GM21717 (cell line): ENCODE data around the gene PGAM5.
"Not testable (repeated sequence)": the region's sequence is repeated elsewhere in the genome, so short reads cannot be mapped to it uniquely, and the experiment has no call there.

ENCODE experiments used
- ATAC-seq: cut with Tn5 transposase; IDR thresholded peaks from one replicate; pipeline ENCODE4 v1.9.1; 2021; ENCODE audit warnings: mild to moderate bottlenecking, moderate library complexity; ENCODE audit not compliant: unreplicated experiment

PGAM5 gene

GRCh38 chr12:132741620-132742019 lies 31.0 kb downstream of the PGAM5 start:
- ATAC-seq, result no peak

GRCh38 chr12:132743831-132744230 lies 33.2 kb downstream of the PGAM5 start:
- no peak for ATAC-seq

GRCh38 chr12:132746613-132747012 lies 36.0 kb downstream of the PGAM5 start:
- no peak for ATAC-seq

- no peak for ATAC-seq
These were observed 36.8 kb downstream of the PGAM5 start for GRCh38 chr12:132747395-132747794.

- no peak for ATAC-seq
These were observed 37.3 kb downstream of the PGAM5 start for GRCh38 chr12:132747896-132748295.

GRCh38 chr12:132748319-132748718 lies 37.7 kb downstream of the PGAM5 start:
- ATAC-seq, result no peak

- ATAC-seq, result not testable (repeated sequence)
These were observed 43.0 kb downstream of the PGAM5 start for GRCh38 chr12:132753670-132754069.

GRCh38 chr12:132754160-132754932 lies 43.7 kb downstream of the PGAM5 start:
- no peak for ATAC-seq

- ATAC-seq, result not testable (repeated sequence)
These were observed 48.2 kb downstream of the PGAM5 start for GRCh38 chr12:132758825-132759224.

- ATAC-seq, result no peak
These were observed 48.7 kb downstream of the PGAM5 start for GRCh38 chr12:132759359-132759758.

GRCh38 chr12:132761032-132761920 lies 50.6 kb downstream of the PGAM5 start, which contains the start of gene ANKLE2:
ANKLE2 (minus strand) TSS chr12:132761832; CDS start chr12:132761798, 34 bp downstream.
- ATAC-seq, result peak; percentile 36

GRCh38 chr12:132761921-132762583 lies 51.4 kb downstream of the PGAM5 start:
- peak; percentile 70 for ATAC-seq

GRCh38 chr12:132764231-132764630 lies 53.6 kb downstream of the PGAM5 start:
- ATAC-seq, result no peak

GRCh38 chr12:132765361-132765760 lies 54.7 kb downstream of the PGAM5 start:
- ATAC-seq, result no peak

GRCh38 chr12:132766380-132767085 lies 55.9 kb downstream of the PGAM5 start:
- ATAC-seq, result no peak

- ATAC-seq, result peak; percentile 57
These were observed 60.6 kb downstream of the PGAM5 start for GRCh38 chr12:132771126-132771838.
